ENCODE data around the gene BIN1. TPM values are rescaled to one million over a fixed set of nuclear protein-coding genes. Genes with fewer than 3 reads are reported as not detected.

Gene BIN1
- total RNA-seq, 1 experiment from 2014 or later = 58.9 TPM

DNA sequence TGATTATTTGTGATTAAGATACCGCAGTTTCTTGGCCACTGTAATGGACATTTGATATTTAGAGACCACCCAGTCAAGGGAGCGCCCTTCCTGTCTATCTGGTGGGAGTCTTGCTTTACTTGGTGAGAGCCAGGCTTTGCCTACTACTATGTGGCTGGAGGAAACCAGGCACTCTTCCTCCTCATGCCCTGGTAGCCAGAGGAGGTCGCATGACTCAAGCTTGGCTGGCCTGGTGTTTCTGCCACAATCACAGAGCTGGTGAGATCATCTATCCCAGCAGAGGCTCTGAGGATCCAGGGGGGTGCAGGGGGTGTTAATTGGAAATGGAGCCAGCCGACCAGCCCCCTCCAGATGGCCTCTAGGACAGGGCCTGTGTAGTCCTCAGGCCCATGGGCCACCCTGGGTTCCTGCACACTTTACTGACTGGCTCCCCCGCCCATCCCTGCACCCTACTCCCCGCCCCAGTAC lies 46.8 kb upstream of the BIN1 start:
- no peaks in the 10 kb centered on the region for H3K9me2 ChIP-seq (replicated peaks; ENCODE audit: low read length)
- H3K4me3 ChIP-seq (ENCODE audit: low read length) = no peak overlapping the region
- H3K4me1 ChIP-seq (ENCODE audit: insufficient read depth, low read length) = peaks cover 34% of the 10 kb centered on the region
- no peaks in the 10 kb centered on the region for H3K79me2 ChIP-seq (ENCODE audit: low read length)
- peak overlapping the region; percentile 78 for H3K27ac ChIP-seq (ENCODE audit: low read length)
- no peaks in the 10 kb centered on the region for H3K36me3 ChIP-seq (ENCODE audit: low read depth, low read length)
- DNase-seq (peak; percentile 91), ATAC-seq (peak; percentile 95)
- POLR2A ChIA-PET (ENCODE audit: unreplicated experiment) = interaction anchor here (0.6 kb wide), 1 partner anchor 47 kb away, joined by 12 read pairs; the partner anchor contains the start of gene BIN1
- BruUV-seq (replicated peaks) = no TSS peak
- TF ChIP-seq EZH2 (IDR thresholded peaks at IDR 0.05; ENCODE audit: low read length, unreplicated experiment) (no peak), EZH2phosphoT487 (IDR thresholded peaks at IDR 0.05; ENCODE audit: borderline replicate concordance, low read length) (no peak)
- TF ChIP-seq, protein P1, sequence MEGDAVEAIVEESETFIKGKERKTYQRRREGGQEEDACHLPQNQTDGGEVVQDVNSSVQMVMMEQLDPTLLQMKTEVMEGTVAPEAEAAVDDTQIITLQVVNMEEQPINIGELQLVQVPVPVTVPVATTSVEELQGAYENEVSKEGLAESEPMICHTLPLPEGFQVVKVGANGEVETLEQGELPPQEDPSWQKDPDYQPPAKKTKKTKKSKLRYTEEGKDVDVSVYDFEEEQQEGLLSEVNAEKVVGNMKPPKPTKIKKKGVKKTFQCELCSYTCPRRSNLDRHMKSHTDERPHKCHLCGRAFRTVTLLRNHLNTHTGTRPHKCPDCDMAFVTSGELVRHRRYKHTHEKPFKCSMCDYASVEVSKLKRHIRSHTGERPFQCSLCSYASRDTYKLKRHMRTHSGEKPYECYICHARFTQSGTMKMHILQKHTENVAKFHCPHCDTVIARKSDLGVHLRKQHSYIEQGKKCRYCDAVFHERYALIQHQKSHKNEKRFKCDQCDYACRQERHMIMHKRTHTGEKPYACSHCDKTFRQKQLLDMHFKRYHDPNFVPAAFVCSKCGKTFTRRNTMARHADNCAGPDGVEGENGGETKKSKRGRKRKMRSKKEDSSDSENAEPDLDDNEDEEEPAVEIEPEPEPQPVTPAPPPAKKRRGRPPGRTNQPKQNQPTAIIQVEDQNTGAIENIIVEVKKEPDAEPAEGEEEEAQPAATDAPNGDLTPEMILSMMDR (conservative IDR thresholded peaks at IDR 0.05; ENCODE audit: low read depth, low read length) = no peak; the same call in 1 of the 2 replicates
- H3F3A ChIP-seq (ENCODE audit: low read length, unreplicated experiment) = no peaks in the 10 kb centered on the region
- no peaks in the 10 kb centered on the region for H3K27me3 ChIP-seq (ENCODE audit: low read length)
- no peaks in the 10 kb centered on the region for H4K20me1 ChIP-seq (ENCODE audit: low read length)
- intact Hi-C loops (cut with micrococcal nuclease) = no loop called here
- H2AFZ ChIP-seq (ENCODE audit: low read length) = peak overlapping the region; percentile 49
- CTCF ChIA-PET = interaction anchor here (0.9 to 1.2 kb wide), 2 partner anchors 43 to 46 kb away, joined by 5 to 7 read pairs; no protein-coding TSS in a partner anchor
- peak overlapping the region; percentile 34; the same call in 1 of the 2 replicates for H3K9ac ChIP-seq (ENCODE audit: low read length)
- H3K9me3 ChIP-seq (ENCODE audit: low read length) = no peaks in the 10 kb centered on the region
- H3K4me2 ChIP-seq (ENCODE audit: low read length) = peak overlapping the region; percentile 54

- Histone ChIP-seq H3K36me3 (ENCODE audit: low read depth, low read length) (no peaks in the 10 kb centered on the region), H2AFZ (ENCODE audit: low read length) (no peak overlapping the region), H3K4me1 (ENCODE audit: insufficient read depth, low read length) (peaks cover 39% of the 10 kb centered on the region), H3F3A (ENCODE audit: low read length, unreplicated experiment) (no peaks in the 10 kb centered on the region), H3K27ac (ENCODE audit: low read length) (no peak overlapping the region), H3K9ac (ENCODE audit: low read length) (no peak overlapping the region), H3K79me2 (ENCODE audit: low read length) (no peaks in the 10 kb centered on the region), H3K9me2 (replicated peaks; ENCODE audit: low read length) (no peaks in the 10 kb centered on the region), H4K20me1 (ENCODE audit: low read length) (no peaks in the 10 kb centered on the region), H3K4me2 (ENCODE audit: low read length) (no peak overlapping the region), H3K4me3 (ENCODE audit: low read length) (no peak overlapping the region), H3K9me3 (ENCODE audit: low read length) (no peaks in the 10 kb centered on the region), H3K27me3 (ENCODE audit: low read length) (no peaks in the 10 kb centered on the region)
- no peak for ATAC-seq
- intact Hi-C loops (cut with micrococcal nuclease) = no loop called here
- no peak for DNase-seq
- CTCF ChIA-PET = no interaction called here
- POLR2A ChIA-PET (ENCODE audit: unreplicated experiment) = interaction anchor here (0.6 kb wide), 1 partner anchor 44 kb away, joined by 6 read pairs; the partner anchor contains the start of gene BIN1
- BruUV-seq (replicated peaks) = no TSS peak
- TF ChIP-seq, protein P1 (conservative IDR thresholded peaks at IDR 0.05; ENCODE audit: low read depth, low read length) = no peak
- TF ChIP-seq EZH2phosphoT487 (IDR thresholded peaks at IDR 0.05; ENCODE audit: borderline replicate concordance, low read length) (no peak), EZH2 (IDR thresholded peaks at IDR 0.05; ENCODE audit: low read length, unreplicated experiment) (no peak)
Observed at GRCh38 chr2:127150996-127151395, 44.0 kb upstream of the BIN1 start.

DNA sequence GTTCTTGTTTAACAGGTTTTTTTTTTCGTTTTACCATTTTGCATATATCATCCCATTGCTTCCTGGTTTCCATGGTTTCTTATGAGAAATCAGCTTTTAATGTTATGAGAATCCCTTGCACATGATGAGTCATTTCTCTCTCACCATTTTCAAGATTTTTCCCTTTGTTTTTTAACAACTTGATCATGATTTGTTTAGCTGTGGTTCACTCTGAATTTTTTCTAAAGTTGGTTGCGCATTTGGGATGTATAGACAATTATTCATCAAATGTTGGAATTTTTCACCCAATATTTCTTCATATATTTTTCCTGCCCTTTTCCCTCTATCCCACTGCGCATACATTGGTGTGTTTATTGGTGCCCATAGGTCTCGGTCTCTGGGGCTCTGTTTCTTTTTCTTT lies 42.4 kb upstream of the BIN1 start:
- Histone ChIP-seq H3K4me1 (ENCODE audit: insufficient read depth, low read length) (peaks cover 46% of the 10 kb centered on the region), H3K79me2 (ENCODE audit: low read length) (no peaks in the 10 kb centered on the region), H3K9ac (ENCODE audit: low read length) (peak overlapping the region; percentile 1), H3K27ac (ENCODE audit: low read length) (peak overlapping the region; percentile 58), H3K36me3 (ENCODE audit: low read depth, low read length) (no peaks in the 10 kb centered on the region), H3K27me3 (ENCODE audit: low read length) (no peaks in the 10 kb centered on the region), H2AFZ (ENCODE audit: low read length) (no peak overlapping the region), H3K9me2 (replicated peaks; ENCODE audit: low read length) (no peaks in the 10 kb centered on the region), H3F3A (ENCODE audit: low read length, unreplicated experiment) (no peaks in the 10 kb centered on the region), H4K20me1 (ENCODE audit: low read length) (no peaks in the 10 kb centered on the region), H3K4me3 (ENCODE audit: low read length) (no peak overlapping the region), H3K4me2 (ENCODE audit: low read length) (peak overlapping the region; percentile 44), H3K9me3 (ENCODE audit: low read length) (no peaks in the 10 kb centered on the region)
- ChIA-PET POLR2A (ENCODE audit: unreplicated experiment) (interaction anchor here (0.7 kb wide), 1 partner anchor 17 kb away, joined by 5 read pairs; no protein-coding TSS in a partner anchor), CTCF (interaction anchor here (0.6 kb wide), 2 partner anchors 82 to 163 kb away, joined by 3 to 4 read pairs; no protein-coding TSS in a partner anchor)
- intact Hi-C loops (cut with micrococcal nuclease) = loop anchor here (2.0 kb wide), 1 partner anchor 43 kb away; the partner anchor contains the start of gene BIN1
- DNase-seq = peak; percentile 93
- no TSS peak for BruUV-seq (replicated peaks)
- peak; percentile 37 for ATAC-seq
- TF ChIP-seq EZH2 (IDR thresholded peaks at IDR 0.05; ENCODE audit: low read length, unreplicated experiment) (no peak), EZH2phosphoT487 (IDR thresholded peaks at IDR 0.05; ENCODE audit: borderline replicate concordance, low read length) (no peak)
- TF ChIP-seq, protein P1 (conservative IDR thresholded peaks at IDR 0.05; ENCODE audit: low read depth, low read length) = no peak
